Memory B cell (primary cell): ENCODE measurements around the gene CAMK2D.

ENCODE experiments used
- ATAC-seq: fragments of 150-1000 bp; cut with Tn5 transposase; 2 replicates; pipeline ENCODE4 v1.10.0; 2021; ENCODE audit warnings: low read depth, mild to moderate bottlenecking, moderate library complexity
- DNase-seq, 2 donors: peaks; one replicate each; pipeline ENCODE4 v3.0.0; 2022; ENCODE audit warnings: low spot score in 2 of 2
- H3K27ac Mint-ChIP-seq: one replicate; pipeline ENCODE4 v1.8.0; 2022; ENCODE audit warnings: mild to moderate bottlenecking, moderate library complexity, mixed read lengths
- H3K27me3 Mint-ChIP-seq: one replicate; pipeline ENCODE4 v1.8.0; 2022; ENCODE audit warnings: mixed read lengths
- H3K36me3 Mint-ChIP-seq: one replicate; pipeline ENCODE4 v1.8.0; 2022; ENCODE audit warnings: mild to moderate bottlenecking, mixed read lengths
- H3K4me1 Mint-ChIP-seq: one replicate; pipeline ENCODE4 v1.8.0; 2022; ENCODE audit warnings: mixed read lengths
- H3K4me3 Mint-ChIP-seq: one replicate; pipeline ENCODE4 v1.8.0; 2022; ENCODE audit warnings: mild to moderate bottlenecking, moderate library complexity, mixed read lengths
- H3K9me3 Mint-ChIP-seq: one replicate; pipeline ENCODE4 v1.8.0; 2022; ENCODE audit warnings: mixed read lengths

Gene CAMK2D

DNA sequence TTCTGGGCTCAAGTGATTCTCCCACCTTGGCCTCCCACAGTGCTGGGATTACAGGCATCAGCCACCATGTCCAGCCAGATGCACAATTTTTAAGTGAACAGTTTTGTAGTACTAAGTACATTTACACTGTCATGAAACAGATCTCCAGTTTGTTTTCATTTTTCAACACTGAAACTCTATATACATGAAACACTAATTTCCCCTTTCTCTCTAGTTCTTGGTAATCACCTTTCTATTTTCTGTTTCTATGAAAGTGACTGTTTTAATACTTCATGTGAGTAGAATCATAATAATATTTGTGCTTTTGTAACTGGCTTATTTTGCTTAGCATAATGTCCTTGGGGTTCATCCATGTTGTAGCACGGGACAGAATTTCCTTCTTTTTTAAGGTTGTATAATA, 237.4 kb downstream of the CAMK2D start:
- peaks cover 28% of the 10 kb centered on the region for H3K36me3 Mint-ChIP-seq
- no peak overlapping the region for H3K27ac Mint-ChIP-seq

DNA sequence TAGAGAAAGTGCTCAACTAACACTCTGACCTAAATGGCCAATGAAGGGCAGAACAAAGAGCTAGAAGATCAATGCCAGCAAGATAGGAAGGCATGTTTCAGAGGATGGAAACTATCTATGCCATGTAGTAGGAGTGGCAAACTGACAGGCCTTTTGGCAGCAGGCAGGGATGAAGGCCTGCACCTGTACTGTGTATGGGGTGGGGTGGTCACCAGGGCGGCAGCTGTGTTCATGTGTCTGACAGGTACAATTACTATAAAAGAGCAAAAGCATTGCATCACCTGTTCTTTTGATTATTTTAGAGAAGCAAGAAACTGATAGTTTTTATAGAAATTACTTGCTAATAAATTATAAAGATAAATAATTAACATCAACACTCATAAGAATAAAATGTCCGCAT, 239.1 kb downstream of the CAMK2D start:
- no peak for ATAC-seq

More for the DNA sequence above, 237.4 kb downstream of the CAMK2D start:
- DNase-seq = no peak
- H3K27me3 Mint-ChIP-seq = no peaks in the 10 kb centered on the region
- no peak overlapping the region for H3K4me3 Mint-ChIP-seq
- no peaks in the 10 kb centered on the region for H3K4me1 Mint-ChIP-seq
- ATAC-seq = no peak
- H3K9me3 Mint-ChIP-seq = no peaks in the 10 kb centered on the region

DNA sequence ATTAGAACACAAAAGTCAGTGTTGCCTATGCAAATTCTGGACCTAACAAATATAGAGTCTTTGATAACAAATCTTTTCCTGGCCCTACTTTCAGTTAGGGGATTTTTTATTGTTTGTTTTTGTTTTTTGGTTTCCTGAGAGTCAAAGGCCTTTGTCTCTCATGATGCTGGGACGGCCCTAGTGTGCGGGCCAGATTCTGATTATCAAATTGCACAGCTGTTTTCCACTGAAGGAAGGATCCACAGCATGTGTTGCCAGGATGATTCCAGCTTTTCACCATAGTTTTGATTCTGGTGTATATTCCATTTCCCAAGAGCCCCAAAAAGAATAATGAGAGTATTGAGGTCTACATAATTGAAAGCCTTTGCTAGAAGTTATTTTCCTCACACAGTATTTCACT, 248.2 kb downstream of the CAMK2D start:
- Mint-ChIP-seq H3K4me1 (no peaks in the 10 kb centered on the region), H3K27me3 (no peaks in the 10 kb centered on the region), H3K9me3 (no peaks in the 10 kb centered on the region), H3K36me3 (peaks cover 32% of the 10 kb centered on the region), H3K4me3 (no peak overlapping the region), H3K27ac (no peak overlapping the region)
- DNase-seq = no peak
- no peak for ATAC-seq

More for the DNA sequence above, 239.1 kb downstream of the CAMK2D start:
- DNase-seq = no peak
- no peak overlapping the region for H3K27ac Mint-ChIP-seq
- H3K4me3 Mint-ChIP-seq = no peak overlapping the region
- no peaks in the 10 kb centered on the region for H3K9me3 Mint-ChIP-seq
- no peaks in the 10 kb centered on the region for H3K4me1 Mint-ChIP-seq
- H3K36me3 Mint-ChIP-seq = peaks cover 28% of the 10 kb centered on the region
- no peaks in the 10 kb centered on the region for H3K27me3 Mint-ChIP-seq

DNA sequence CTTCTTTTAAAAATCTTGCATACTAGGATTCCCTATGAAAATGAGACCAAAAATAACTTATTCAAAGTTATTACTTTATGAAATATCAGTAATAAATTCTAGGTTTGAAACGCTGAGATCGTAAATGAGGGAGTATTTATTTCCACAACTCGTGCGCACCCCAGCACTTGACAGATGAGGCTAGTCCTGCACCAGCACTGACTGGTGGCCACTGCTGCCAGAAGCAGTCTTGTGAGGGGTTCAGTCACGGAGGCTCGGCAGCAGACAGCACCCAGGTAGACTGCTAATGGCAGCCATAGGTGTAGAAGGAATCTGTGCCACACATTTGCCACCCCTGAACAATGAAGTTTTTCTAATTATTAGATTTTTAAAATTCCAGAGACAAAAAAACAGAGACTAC, 248.7 kb downstream of the CAMK2D start:
- Mint-ChIP-seq H3K9me3 (no peaks in the 10 kb centered on the region), H3K27ac (no peak overlapping the region), H3K27me3 (no peaks in the 10 kb centered on the region), H3K36me3 (peaks cover 36% of the 10 kb centered on the region), H3K4me3 (no peak overlapping the region), H3K4me1 (no peaks in the 10 kb centered on the region)
- DNase-seq = no peak
- no peak for ATAC-seq

DNA sequence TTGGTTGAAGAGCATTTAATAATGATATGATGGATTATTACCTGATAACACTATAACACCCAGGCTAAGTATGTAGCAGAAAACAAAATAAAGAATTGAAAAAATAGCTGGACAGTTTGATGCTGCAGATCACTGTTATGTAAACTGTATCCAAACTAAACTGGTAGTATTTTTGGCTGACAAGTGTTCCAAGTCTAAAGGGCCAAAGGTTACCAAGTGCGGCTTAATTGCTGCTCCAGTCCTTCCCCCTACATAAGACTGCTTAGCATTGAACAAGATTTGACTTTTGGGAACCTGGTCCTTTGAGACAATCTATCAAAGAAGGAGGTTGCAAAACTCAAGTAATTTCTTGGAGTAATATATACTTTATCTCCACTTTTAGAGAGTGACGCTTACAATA, 249.6 kb downstream of the CAMK2D start:
- H3K27ac Mint-ChIP-seq = no peak overlapping the region
- DNase-seq = no peak
- no peak overlapping the region for H3K4me3 Mint-ChIP-seq
- H3K9me3 Mint-ChIP-seq = no peaks in the 10 kb centered on the region
- H3K36me3 Mint-ChIP-seq = peaks cover 36% of the 10 kb centered on the region
- ATAC-seq = no peak
- H3K4me1 Mint-ChIP-seq = no peaks in the 10 kb centered on the region
- H3K27me3 Mint-ChIP-seq = no peaks in the 10 kb centered on the region

DNA sequence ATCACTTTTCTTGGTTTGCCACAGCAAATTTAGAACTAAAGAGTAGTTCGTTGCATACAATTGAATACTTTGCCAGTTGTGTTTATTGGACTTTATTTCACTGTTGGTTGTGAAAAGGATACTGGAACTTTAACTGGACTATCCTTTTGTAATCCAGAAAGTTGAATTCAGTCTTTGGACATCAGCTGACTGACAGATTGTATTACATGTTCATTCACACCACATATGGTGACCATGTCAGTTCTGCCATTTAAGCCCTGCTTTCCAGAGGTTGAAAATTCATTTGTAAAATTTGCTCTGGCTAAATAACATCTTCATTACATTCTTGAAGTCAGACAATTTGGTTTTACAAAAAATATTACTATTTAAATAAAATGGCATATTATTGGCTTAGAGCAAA, 251.7 kb downstream of the CAMK2D start:
- H3K4me3 Mint-ChIP-seq = no peak overlapping the region
- no peaks in the 10 kb centered on the region for H3K4me1 Mint-ChIP-seq
- peaks cover 39% of the 10 kb centered on the region for H3K36me3 Mint-ChIP-seq
- no peak for DNase-seq
- no peaks in the 10 kb centered on the region for H3K27me3 Mint-ChIP-seq
- ATAC-seq = no peak
- no peak overlapping the region for H3K27ac Mint-ChIP-seq
- no peaks in the 10 kb centered on the region for H3K9me3 Mint-ChIP-seq

DNA sequence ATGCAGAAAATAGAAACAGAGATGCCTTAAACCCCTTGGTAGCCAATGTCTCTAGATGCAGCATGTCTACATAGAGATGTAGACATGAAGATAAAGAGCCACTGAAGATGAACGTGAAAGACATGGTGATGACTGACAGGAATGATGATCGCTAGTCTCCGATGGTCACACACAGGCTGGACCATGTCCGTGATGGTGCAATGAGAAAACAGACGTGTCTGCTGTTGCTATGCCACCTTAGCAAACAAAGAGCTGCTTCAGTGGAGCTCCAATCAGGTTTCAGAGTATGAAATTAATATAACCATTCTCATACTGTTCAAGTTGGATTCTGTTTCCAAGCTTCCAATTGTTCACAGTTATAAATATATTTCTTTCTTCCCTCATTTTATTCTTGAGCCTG, 256.5 kb downstream of the CAMK2D start:
- Mint-ChIP-seq H3K36me3 (peaks cover 29% of the 10 kb centered on the region), H3K27ac (no peak overlapping the region), H3K4me1 (no peaks in the 10 kb centered on the region), H3K9me3 (no peaks in the 10 kb centered on the region), H3K27me3 (no peaks in the 10 kb centered on the region), H3K4me3 (no peak overlapping the region)
- ATAC-seq = no peak
- no peak for DNase-seq

DNA sequence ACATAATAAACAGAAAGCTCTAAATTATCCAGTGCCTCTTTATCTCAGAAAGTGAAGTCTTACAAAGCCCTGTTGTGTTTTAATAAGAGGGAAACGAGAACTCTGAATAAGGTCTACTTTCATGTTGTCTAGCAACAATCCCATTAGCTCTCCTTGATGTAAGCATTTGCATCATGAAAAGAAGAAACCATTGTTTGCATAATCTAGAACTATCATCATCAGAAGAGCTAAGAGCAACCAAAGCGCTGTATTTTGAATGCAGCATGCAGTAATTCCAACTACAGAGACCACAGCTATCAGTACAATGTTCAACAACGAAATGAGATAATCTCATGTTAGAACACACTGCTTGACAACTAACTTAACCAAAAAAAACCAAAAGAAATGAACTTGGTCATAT, 257.1 kb downstream of the CAMK2D start:
- no peak overlapping the region for H3K4me3 Mint-ChIP-seq
- no peaks in the 10 kb centered on the region for H3K4me1 Mint-ChIP-seq
- peaks cover 33% of the 10 kb centered on the region for H3K36me3 Mint-ChIP-seq
- ATAC-seq (no peak), DNase-seq (no peak)
- H3K9me3 Mint-ChIP-seq = no peaks in the 10 kb centered on the region
- no peaks in the 10 kb centered on the region for H3K27me3 Mint-ChIP-seq
- no peak overlapping the region for H3K27ac Mint-ChIP-seq

DNA sequence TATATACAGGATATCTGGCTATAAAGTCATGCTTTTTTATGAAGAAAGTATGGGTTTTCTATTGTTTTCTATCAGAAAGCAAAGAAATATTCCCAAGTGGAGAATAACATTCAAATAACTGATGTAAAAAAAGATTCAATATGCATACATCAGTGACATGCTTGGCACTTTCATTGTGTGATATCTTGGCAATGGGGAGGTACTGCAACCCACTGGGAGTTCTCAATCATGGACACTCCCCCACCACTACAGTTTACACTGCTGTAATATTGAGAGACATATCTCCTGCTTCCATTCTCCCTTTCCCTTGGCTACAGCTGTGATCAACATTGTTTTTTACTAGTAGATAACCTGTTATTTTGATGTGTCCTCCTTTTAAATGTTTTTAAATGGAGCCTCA, 257.8 kb downstream of the CAMK2D start:
- Mint-ChIP-seq H3K9me3 (no peaks in the 10 kb centered on the region), H3K36me3 (peaks cover 32% of the 10 kb centered on the region)

DNA sequence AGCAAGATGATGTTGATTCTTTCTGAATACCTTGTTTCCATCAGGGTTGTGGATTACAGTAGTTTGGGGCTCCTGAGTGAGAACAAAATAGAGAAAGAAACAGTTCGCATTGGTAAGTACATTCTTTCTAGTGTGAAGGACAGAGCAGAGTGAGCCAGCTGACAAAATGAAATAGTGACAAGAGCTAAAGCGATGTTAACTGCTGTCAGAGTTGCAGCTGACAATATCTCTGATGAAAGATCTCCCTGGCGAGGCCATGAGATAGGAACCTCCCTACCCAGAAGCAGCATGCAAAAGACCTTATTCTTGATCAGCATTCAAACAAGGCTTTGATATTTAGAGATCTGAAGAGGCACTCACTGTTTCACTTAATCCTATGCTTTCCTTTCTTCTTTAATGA, 258.6 kb downstream of the CAMK2D start:
- ATAC-seq (no peak), DNase-seq (no peak)
- Mint-ChIP-seq H3K27ac (no peak overlapping the region), H3K4me3 (no peak overlapping the region), H3K36me3 (peaks cover 28% of the 10 kb centered on the region), H3K9me3 (no peaks in the 10 kb centered on the region), H3K4me1 (no peaks in the 10 kb centered on the region), H3K27me3 (no peaks in the 10 kb centered on the region)

More for the DNA sequence above, 257.8 kb downstream of the CAMK2D start:
- Mint-ChIP-seq H3K27me3 (no peaks in the 10 kb centered on the region), H3K27ac (no peak overlapping the region), H3K4me1 (no peaks in the 10 kb centered on the region), H3K4me3 (no peak overlapping the region)
- no peak for ATAC-seq
- no peak for DNase-seq

DNA sequence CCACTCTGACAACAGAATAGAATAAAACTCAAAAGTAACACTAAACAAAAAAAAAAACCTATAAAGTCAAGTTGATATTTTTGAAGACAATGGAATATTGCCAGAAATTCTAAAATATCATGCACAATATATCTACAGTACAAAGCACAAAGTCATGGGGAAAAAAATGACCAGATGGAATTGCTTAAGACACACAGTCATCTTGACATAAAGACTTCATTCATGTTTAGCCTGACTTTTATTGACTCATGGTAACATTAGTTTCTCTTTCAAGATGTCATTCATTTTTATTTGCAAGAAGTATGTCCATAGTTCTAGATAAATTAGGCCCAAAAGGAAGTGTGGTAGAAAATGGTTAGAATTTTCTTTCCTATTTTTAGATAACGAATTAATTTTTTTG, 259.1 kb downstream of the CAMK2D start:
- DNase-seq (no peak), ATAC-seq (no peak)
- H3K36me3 Mint-ChIP-seq = peaks cover 32% of the 10 kb centered on the region
- no peaks in the 10 kb centered on the region for H3K27me3 Mint-ChIP-seq
- H3K9me3 Mint-ChIP-seq = no peaks in the 10 kb centered on the region
- no peak overlapping the region for H3K27ac Mint-ChIP-seq
- H3K4me3 Mint-ChIP-seq = no peak overlapping the region
- H3K4me1 Mint-ChIP-seq = no peaks in the 10 kb centered on the region

DNA sequence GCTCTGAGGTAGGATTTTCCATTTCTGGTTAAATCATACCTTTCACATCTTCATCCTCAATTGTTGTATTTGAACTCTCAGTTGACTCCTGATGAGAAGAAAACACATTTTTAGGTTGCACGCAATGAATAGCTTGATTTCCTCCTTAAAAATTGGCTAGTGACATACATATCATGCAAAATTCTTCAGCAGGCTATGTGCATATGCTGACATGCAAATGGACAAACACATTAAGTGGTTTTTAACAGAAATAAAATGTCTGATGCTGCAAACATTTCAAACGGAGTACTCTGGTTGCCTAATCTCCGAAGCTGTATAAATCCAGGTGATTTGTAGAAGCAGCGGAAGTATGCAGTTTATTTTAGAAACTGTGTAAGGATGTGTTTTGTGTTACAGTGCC, 261.1 kb downstream of the CAMK2D start:
- ATAC-seq (no peak), DNase-seq (no peak)
- Mint-ChIP-seq H3K4me1 (no peaks in the 10 kb centered on the region), H3K36me3 (peaks cover 40% of the 10 kb centered on the region), H3K4me3 (no peak overlapping the region), H3K27me3 (no peaks in the 10 kb centered on the region), H3K27ac (no peak overlapping the region), H3K9me3 (no peaks in the 10 kb centered on the region)

DNA sequence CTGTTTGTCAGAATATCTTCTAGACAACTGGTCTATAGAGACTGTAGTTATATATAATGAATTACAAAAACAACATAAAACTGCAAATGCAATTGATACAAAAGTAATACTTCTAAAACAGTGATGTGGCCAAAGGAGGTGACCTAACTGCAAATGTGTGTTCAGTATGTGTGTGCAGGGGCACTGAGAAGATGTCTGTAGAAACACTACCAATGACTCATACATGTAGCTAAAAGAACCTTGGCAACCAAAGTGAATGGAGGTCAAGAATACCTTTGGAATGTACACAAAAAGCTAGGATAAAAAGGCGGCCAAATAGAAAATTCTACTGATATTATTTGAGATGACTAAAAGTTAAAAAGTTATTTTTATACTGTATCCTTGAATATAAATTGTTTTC, 261.8 kb downstream of the CAMK2D start:
- Mint-ChIP-seq H3K36me3 (peaks cover 40% of the 10 kb centered on the region), H3K27ac (no peak overlapping the region), H3K27me3 (no peaks in the 10 kb centered on the region), H3K4me1 (no peaks in the 10 kb centered on the region), H3K9me3 (no peaks in the 10 kb centered on the region), H3K4me3 (no peak overlapping the region)
- ATAC-seq (no peak), DNase-seq (no peak)

DNA sequence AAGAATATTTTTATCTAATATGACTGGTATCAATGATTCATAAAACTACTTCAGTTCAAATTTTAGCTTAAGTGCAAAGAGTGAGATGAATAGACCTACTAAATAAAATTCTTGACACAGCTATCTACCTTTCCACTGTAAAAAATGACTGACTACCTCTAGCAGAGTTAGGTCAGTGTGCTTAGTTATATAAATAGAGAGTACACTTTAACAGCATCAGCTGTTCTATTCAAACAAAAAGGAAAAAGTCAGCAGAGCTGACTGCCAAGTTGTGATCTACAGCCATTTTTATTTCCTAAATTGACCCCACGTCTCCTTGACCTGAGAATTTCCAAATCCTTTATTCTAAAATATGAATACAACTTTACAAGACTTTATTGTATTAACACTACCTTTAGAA, 262.4 kb downstream of the CAMK2D start:
- Mint-ChIP-seq H3K27ac (no peak overlapping the region), H3K4me1 (no peaks in the 10 kb centered on the region), H3K4me3 (no peak overlapping the region), H3K9me3 (no peaks in the 10 kb centered on the region), H3K27me3 (no peaks in the 10 kb centered on the region), H3K36me3 (peaks cover 36% of the 10 kb centered on the region)
- DNase-seq (no peak), ATAC-seq (no peak)

DNA sequence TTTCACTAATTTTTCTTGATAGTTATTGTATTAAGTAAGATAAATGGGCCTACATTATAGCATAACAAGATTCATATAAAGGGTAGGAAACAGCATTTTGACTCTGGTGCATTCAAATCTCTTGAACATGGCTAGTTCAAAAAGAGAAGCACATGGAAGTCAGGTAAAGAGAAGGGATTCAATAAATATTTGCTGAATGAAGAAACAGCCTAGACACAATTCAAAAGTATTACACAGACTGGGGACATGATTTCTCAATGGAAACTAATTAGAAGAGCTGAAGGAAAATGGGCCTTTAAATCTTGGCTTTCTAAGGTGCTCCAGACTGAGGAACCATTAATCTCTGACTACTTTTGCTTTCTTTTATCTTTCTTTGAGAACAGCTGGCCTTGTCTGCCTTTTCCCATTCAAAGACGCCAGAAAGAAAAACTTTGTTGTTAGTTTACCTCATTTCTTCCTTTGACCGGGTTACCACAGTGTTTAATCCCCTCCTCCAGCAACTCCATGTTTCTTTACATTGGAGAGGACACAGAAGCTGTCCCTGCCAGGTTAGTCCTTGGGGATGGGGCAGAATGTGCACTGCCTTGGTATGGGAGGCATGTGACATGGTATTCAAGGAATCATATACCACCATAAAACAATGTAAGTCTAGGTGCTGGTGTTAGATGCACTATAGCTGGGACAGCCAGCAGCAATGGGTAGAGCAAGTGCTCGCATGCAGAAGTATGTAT, 264.2 kb downstream of the CAMK2D start:
- H3K36me3 Mint-ChIP-seq = peaks cover 28% of the 10 kb centered on the region
- ATAC-seq (no peak), DNase-seq (no peak)
- H3K27me3 Mint-ChIP-seq = no peaks in the 10 kb centered on the region
- H3K27ac Mint-ChIP-seq = no peak overlapping the region
- no peaks in the 10 kb centered on the region for H3K4me1 Mint-ChIP-seq
- no peaks in the 10 kb centered on the region for H3K9me3 Mint-ChIP-seq
- H3K4me3 Mint-ChIP-seq = no peak overlapping the region
